Liver (tissue), 9 donors: ENCODE results near the gene ANKRD28. TPM values are rescaled to one million over a fixed set of nuclear protein-coding genes. Genes with fewer than 3 reads are reported as not detected.

Experiments
- DNase-seq: peaks from one replicate; pipeline ENCODE4 v3.0.0-alpha.2; 2017; ENCODE audit warnings: low spot score
- H3K27ac ChIP-seq, 2 donors: one replicate each; pipeline ENCODE4 v1.7.0; 2013; ENCODE audit warnings: inconsistent platforms in 2 of 2, low read length in 2 of 2, control low read depth in 1 of 2, low read depth in 1 of 2, mild to moderate bottlenecking in 1 of 2
- H3K27me3 ChIP-seq, 4 donors: one replicate each; pipeline versions ENCODE4 v1.6.1 to v1.7.0; 2013; ENCODE audit warnings: low read length in 3 of 4, inconsistent platforms in 1 of 4, mild to moderate bottlenecking in 1 of 4, moderate library complexity in 1 of 4; ENCODE audit not compliant: control insufficient read depth in 4 of 4, insufficient read depth in 4 of 4
- H3K36me3 ChIP-seq, 4 donors: one replicate each; pipeline versions ENCODE4 v1.6.1 to v1.7.0; 2013; ENCODE audit warnings: low read length in 3 of 4, mild to moderate bottlenecking in 3 of 4, low read depth in 1 of 4, moderate library complexity in 1 of 4; ENCODE audit not compliant: control insufficient read depth in 4 of 4, insufficient read depth in 3 of 4
- H3K4me1 ChIP-seq, 4 donors: one replicate each; pipeline versions ENCODE4 v1.6.1 to v1.7.0; 2013; ENCODE audit warnings: low read length in 3 of 4, mild to moderate bottlenecking in 3 of 4, moderate library complexity in 1 of 4; ENCODE audit not compliant: control insufficient read depth in 4 of 4, insufficient read depth in 4 of 4
- H3K4me3 ChIP-seq, 3 donors: one replicate each; pipeline versions ENCODE4 v1.6.1 to v1.7.0; 2013; ENCODE audit warnings: low read length in 3 of 3, control low read depth in 1 of 3, low read depth in 1 of 3, mild to moderate bottlenecking in 1 of 3
- H3K9ac ChIP-seq, 2 donors: one replicate each; pipeline ENCODE4 v1.7.0; 2013; ENCODE audit warnings: low read length in 2 of 2, mild to moderate bottlenecking in 2 of 2, moderate library complexity in 2 of 2, control low read depth in 1 of 2, low read depth in 1 of 2
- H3K9me3 ChIP-seq, 4 donors: one replicate each; pipeline versions ENCODE4 v1.6.1 to v1.7.0; 2013; ENCODE audit warnings: low read length in 3 of 4; ENCODE audit not compliant: control insufficient read depth in 4 of 4
- ATF3 ChIP-seq: IDR thresholded peaks from 2 replicates; pipeline ENCODE4 v1.6.1; 2016; ENCODE audit warnings: antibody characterized with exemption
- EGR1 ChIP-seq, 2 donors: IDR thresholded peaks; 2 replicates each; pipeline ENCODE4 v1.6.1; 2016 to 2018; ENCODE audit warnings: antibody characterized with exemption in 2 of 2, low read depth in 2 of 2
- HNF4A ChIP-seq, 2 donors: conservative IDR thresholded peaks; 2 replicates each; pipeline ENCODE4 v1.6.1; 2016; ENCODE audit warnings: antibody characterized with exemption in 2 of 2, mild to moderate bottlenecking in 2 of 2
- HNF4G ChIP-seq: IDR thresholded peaks from 2 replicates; pipeline ENCODE4 v1.6.1; 2016; ENCODE audit warnings: antibody characterized with exemption
- JUND ChIP-seq, 2 donors: IDR thresholded peaks; 2 replicates each; pipeline ENCODE4 v1.6.1; 2016; ENCODE audit warnings: antibody characterized with exemption in 2 of 2
- NR2F2 ChIP-seq: IDR thresholded peaks from 2 replicates; pipeline ENCODE4 v1.6.1; 2016; ENCODE audit warnings: antibody characterized with exemption
- RAD21 ChIP-seq, 2 donors: IDR thresholded peaks; 2 replicates each; pipeline ENCODE4 v1.6.1; 2016; ENCODE audit warnings: antibody characterized with exemption in 2 of 2, mild to moderate bottlenecking in 2 of 2
- REST ChIP-seq: IDR thresholded peaks from 2 replicates; pipeline ENCODE4 v1.6.1; 2016; ENCODE audit warnings: antibody characterized with exemption, mild to moderate bottlenecking
- RXRA ChIP-seq, 2 donors: IDR thresholded peaks; 2 replicates each; pipeline ENCODE4 v1.6.1; 2017 to 2018; ENCODE audit warnings: antibody characterized with exemption in 2 of 2, mild to moderate bottlenecking in 1 of 2
- TAF1 ChIP-seq: conservative IDR thresholded peaks from 2 replicates; pipeline ENCODE4 v1.6.1; 2016; ENCODE audit warnings: antibody characterized with exemption, mild to moderate bottlenecking
- ZBTB33 ChIP-seq: IDR thresholded peaks from 2 replicates; pipeline ENCODE4 v1.6.1; 2016; ENCODE audit warnings: antibody characterized with exemption
- WGBS: extraction: QIAGEN DNeasy Blood & Tissue Kit; methylation state at CpG from one replicate; pipeline ENCODE4 v1.1.7; 2013; 5-methylcytosine and 5-hydroxymethylcytosine counted together
- polyA plus RNA-seq, 2 donors: library from polyadenylated mRNA; stranded (reverse) in 1 of 2; unstranded in 1 of 2; fragments of 200-250 nt in 1 of 2; fragments of >200 nt in 1 of 2; fragmentation: Nextera tagmentation in 1 of 2; extraction: Ambion mirVana in 1 of 2; gene quantifications; one replicate each; pipeline versions ENCODE4 v1.2.1 to v1.2.3, GENCODE V29; 2013 to 2015
- total RNA-seq, 2 donors: library from RNA; depleted of rRNA; stranded (reverse); fragments of >200 nt; gene quantifications; one replicate each; pipeline ENCODE4 v1.2.3, GENCODE V29; 2014
- TF ChIP-seq, protein P1 (sequence below): fragments of 150-350 bp; IDR thresholded peaks from 2 replicates; pipeline ENCODE4 v1.5.1; 2017; ENCODE audit warnings: improper control_type of control experiment, low read depth, low read length; ENCODE audit not compliant: missing input control
- donor health status: healthy.
- donor health status: healthy.
- donor health status: healthy.
- donor health status: healthy.
- donor health status: healthy.

ANKRD28 gene
- total and polyA plus RNA-seq, 4 donors, result 9.2 to 39.1 (median 16.8) TPM

- H3K9me3 ChIP-seq, result no peaks in the 10 kb centered on the region
- H3K4me1 ChIP-seq, result no peaks in the 10 kb centered on the region
- peaks cover 3 to 39% (median 12%) of the 10 kb centered on the region in 4 donors for H3K36me3 ChIP-seq
- no peak overlapping the region for H3K9ac ChIP-seq
- 73% methylated on average over 7 of the region's 7 CpGs for WGBS
- no peak for DNase-seq
- H3K27me3 ChIP-seq, result no peaks in the 10 kb centered on the region
- no peak for TF ChIP-seq RAD21 (IDR thresholded peaks at IDR 0.05)
- TF ChIP-seq NR2F2, result no peak
- TF ChIP-seq REST, result no peak
- TF ChIP-seq ZBTB33, result no peak
- TF ChIP-seq JUND (IDR thresholded peaks at IDR 0.05), result no peak
- TF ChIP-seq EGR1 (IDR thresholded peaks at IDR 0.05; ENCODE audit: low read depth in 2 of 2), result no peak
- TF ChIP-seq RXRA (IDR thresholded peaks at IDR 0.05), result no peak
- TF ChIP-seq HNF4A (conservative IDR thresholded peaks at IDR 0.05), result no peak
- TF ChIP-seq, protein P1, sequence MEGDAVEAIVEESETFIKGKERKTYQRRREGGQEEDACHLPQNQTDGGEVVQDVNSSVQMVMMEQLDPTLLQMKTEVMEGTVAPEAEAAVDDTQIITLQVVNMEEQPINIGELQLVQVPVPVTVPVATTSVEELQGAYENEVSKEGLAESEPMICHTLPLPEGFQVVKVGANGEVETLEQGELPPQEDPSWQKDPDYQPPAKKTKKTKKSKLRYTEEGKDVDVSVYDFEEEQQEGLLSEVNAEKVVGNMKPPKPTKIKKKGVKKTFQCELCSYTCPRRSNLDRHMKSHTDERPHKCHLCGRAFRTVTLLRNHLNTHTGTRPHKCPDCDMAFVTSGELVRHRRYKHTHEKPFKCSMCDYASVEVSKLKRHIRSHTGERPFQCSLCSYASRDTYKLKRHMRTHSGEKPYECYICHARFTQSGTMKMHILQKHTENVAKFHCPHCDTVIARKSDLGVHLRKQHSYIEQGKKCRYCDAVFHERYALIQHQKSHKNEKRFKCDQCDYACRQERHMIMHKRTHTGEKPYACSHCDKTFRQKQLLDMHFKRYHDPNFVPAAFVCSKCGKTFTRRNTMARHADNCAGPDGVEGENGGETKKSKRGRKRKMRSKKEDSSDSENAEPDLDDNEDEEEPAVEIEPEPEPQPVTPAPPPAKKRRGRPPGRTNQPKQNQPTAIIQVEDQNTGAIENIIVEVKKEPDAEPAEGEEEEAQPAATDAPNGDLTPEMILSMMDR, result no peak
- no peak for TF ChIP-seq HNF4G
- TF ChIP-seq TAF1, result no peak
- TF ChIP-seq ATF3, result no peak
- H3K4me3 ChIP-seq, result no peak overlapping the region
- no peak overlapping the region for H3K27ac ChIP-seq
Observed at GRCh38 chr3:15685927-15686326, 111.9 kb downstream of the ANKRD28 start.

DNA sequence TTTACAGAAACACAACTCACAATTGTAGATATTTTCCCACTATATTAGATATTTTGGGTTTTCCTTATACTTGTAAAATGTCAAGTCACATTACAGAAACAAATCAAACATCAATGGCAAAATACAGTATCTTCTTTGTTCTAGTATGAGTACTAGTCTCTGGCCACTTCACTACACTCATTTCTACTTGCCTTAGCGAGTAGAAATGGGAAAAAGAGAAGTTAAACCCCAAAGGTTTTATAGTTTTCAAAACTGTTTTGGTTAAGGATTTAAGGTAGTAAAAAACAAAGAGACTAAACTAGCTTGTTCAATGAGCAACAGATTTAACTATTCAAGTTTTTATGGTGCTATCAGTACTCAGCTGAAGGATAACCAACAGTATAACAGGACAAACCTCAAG lies 114.5 kb downstream of the ANKRD28 start:
- DNase-seq, result no peak
- H3K4me3 ChIP-seq, result no peak overlapping the region
- peaks cover under 1 to 29% (median 10%) of the 10 kb centered on the region in 4 donors for H3K36me3 ChIP-seq
- TF ChIP-seq HNF4G, result no peak
- TF ChIP-seq JUND (IDR thresholded peaks at IDR 0.05), result no peak
- no peak for TF ChIP-seq ATF3
- H3K27me3 ChIP-seq, result no peaks in the 10 kb centered on the region
- no peak overlapping the region for H3K27ac ChIP-seq
- 95% methylated on average over 1 of the region's 1 CpG for WGBS
- H3K9me3 ChIP-seq, result no peaks in the 10 kb centered on the region
- H3K4me1 ChIP-seq, result no peaks in the 10 kb centered on the region
- no peak overlapping the region for H3K9ac ChIP-seq
